ENCODE results near the gene PROM1. TPM values are rescaled to one million over a fixed set of nuclear protein-coding genes. Genes with fewer than 3 reads are reported as not detected.

PROM1 gene
- total and polyA plus RNA-seq, 2 of the 13 experiments (the other 11 are each of a cell fraction or from before 2014, with no cell fraction given): 3.9 to 16.4 TPM

DNA sequence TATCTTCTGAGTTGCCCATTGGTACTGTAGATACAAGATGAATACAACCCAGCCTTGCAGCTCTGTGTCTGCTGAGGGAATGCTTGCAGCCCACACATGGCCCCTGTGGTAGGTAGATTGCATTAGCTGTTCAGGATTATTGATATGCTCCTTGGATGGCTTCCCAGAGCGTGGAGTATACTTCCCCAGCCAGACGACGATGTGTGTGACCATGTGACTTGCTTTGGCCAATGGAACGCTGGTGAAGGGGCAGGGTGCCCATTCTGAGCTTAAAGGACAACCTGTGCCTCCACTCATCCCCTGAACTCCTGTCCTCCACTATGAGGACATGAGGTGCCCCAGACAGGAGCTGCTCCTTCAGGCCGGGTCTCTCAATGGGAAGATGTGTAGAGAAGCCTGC is 96.9 kb downstream of the PROM1 start:
- POLR2A ChIA-PET: no interaction called here

More for the DNA sequence above, 96.9 kb downstream of the PROM1 start:
- TF ChIP-seq ZNF607 (CRISPR knock-in tag; IDR thresholded peaks at IDR 0.05; ENCODE audit: borderline replicate concordance) (no peak), ZFY (CRISPR knock-in tag; IDR thresholded peaks at IDR 0.05) (no peak), THYN1 (CRISPR knock-in tag; IDR thresholded peaks at IDR 0.05; ENCODE audit: borderline replicate concordance, low read depth) (no peak), ZFP41 (CRISPR knock-in tag; IDR thresholded peaks at IDR 0.05; ENCODE audit: borderline replicate concordance) (no peak), U2AF2 (IDR thresholded peaks at IDR 0.05; ENCODE audit: low read depth, low read length) (no peak), GPN1 (CRISPR knock-in tag; IDR thresholded peaks at IDR 0.05; ENCODE audit: borderline replicate concordance) (no peak), ZBTB38 (CRISPR knock-in tag; IDR thresholded peaks at IDR 0.05) (no peak), KDM5A (IDR thresholded peaks at IDR 0.05; ENCODE audit: borderline replicate concordance, low read length) (no peak), ZNF552 (CRISPR knock-in tag; IDR thresholded peaks at IDR 0.05; ENCODE audit: borderline replicate concordance) (no peak), ZNF329 (CRISPR knock-in tag; IDR thresholded peaks at IDR 0.05; ENCODE audit: low read depth) (no peak), KAT8 (CRISPR knock-in tag; IDR thresholded peaks at IDR 0.05) (no peak), ZNF644 (CRISPR knock-in tag; IDR thresholded peaks at IDR 0.05; ENCODE audit: low read depth) (no peak), ZNF788 (CRISPR knock-in tag; IDR thresholded peaks at IDR 0.05; ENCODE audit: borderline replicate concordance) (no peak)
- TF ChIP-seq, protein P1, sequence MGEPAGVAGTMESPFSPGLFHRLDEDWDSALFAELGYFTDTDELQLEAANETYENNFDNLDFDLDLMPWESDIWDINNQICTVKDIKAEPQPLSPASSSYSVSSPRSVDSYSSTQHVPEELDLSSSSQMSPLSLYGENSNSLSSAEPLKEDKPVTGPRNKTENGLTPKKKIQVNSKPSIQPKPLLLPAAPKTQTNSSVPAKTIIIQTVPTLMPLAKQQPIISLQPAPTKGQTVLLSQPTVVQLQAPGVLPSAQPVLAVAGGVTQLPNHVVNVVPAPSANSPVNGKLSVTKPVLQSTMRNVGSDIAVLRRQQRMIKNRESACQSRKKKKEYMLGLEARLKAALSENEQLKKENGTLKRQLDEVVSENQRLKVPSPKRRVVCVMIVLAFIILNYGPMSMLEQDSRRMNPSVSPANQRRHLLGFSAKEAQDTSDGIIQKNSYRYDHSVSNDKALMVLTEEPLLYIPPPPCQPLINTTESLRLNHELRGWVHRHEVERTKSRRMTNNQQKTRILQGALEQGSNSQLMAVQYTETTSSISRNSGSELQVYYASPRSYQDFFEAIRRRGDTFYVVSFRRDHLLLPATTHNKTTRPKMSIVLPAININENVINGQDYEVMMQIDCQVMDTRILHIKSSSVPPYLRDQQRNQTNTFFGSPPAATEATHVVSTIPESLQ (CRISPR knock-in tag; conservative IDR thresholded peaks at IDR 0.05): no peak
- Histone ChIP-seq H3K27ac (ENCODE audit: extremely low read length, insufficient read depth, low read length) (no peak overlapping the region), H3K4me3 (replicated peaks in 1 of 3; ENCODE audit: insufficient read depth in 1 of 3, low read depth in 2 of 3, low read length in 3 of 3) (no peak overlapping the region), H3K79me2 (ENCODE audit: insufficient read depth, low read length) (no peaks in the 10 kb centered on the region), H3K9ac (ENCODE audit: insufficient read depth, low read depth, low read length) (no peak overlapping the region), H3K4me1 (ENCODE audit: insufficient read depth, low read length) (0 out of 2 replicates have a peak, but pooled peaks cover 6% of the 10 kb centered on the region), H3K27me3 (ENCODE audit: control insufficient read depth in 1 of 2, insufficient read depth in 2 of 2, low read length in 2 of 2) (no peaks in the 10 kb centered on the region), H3K9me3 (ENCODE audit: low read length) (no peaks in the 10 kb centered on the region), H4K20me1 (ENCODE audit: insufficient read depth, low read length) (no peaks in the 10 kb centered on the region), H3K4me2 (ENCODE audit: low read depth, low read length) (no peak overlapping the region), H3K36me3 (replicated peaks in 1 of 2; ENCODE audit: control insufficient read depth in 1 of 2, insufficient read depth in 2 of 2, low read length in 2 of 2) (no peaks in the 10 kb centered on the region; a peak in 1 of 5 replicates), H2AFZ (ENCODE audit: low read length) (no peak overlapping the region)
- 27% methylated on average over 5 of the region's 5 CpGs for WGBS (ENCODE audit: low lambda C conversion rate)
- in situ Hi-C loops (cut with HindIII; ENCODE audit: extremely low pct_ligation_motif_present, low pct_unique_long_range_greater_than_20kb) (no loop called here), intact Hi-C loops (cut with micrococcal nuclease; ENCODE audit: unreplicated experiment) (no loop called here)
- DNase-seq (ENCODE audit: low spot score): no peak
- FAIRE-seq: no peak
- CTCF ChIA-PET (ENCODE audit: low intra/inter-chr PET ratio, low total read pairs): no interaction called here
- BruUV-seq (replicated peaks): no TSS peak
- no peak for ATAC-seq

Data from HepG2 (cell line).